Ammon's horn (tissue), 1 donor: ENCODE results near the gene HNRNPCL4.
"Not testable (repeated sequence)": the region's sequence is repeated elsewhere in the genome, so short reads cannot be mapped to it uniquely, and the experiment has no call there.

ENCODE experiments used
- DNase-seq: peaks from one replicate; pipeline ENCODE4 v3.0.0-alpha.2; 2016; ENCODE audit warnings: low spot score

Gene HNRNPCL4

GRCh38 chr1:13165531-13165930 is at the start of gene HNRNPCL4:
Gene HNRNPCL4, minus strand, starts transcription at chr1:13165631. Its CDS starts 164 bp downstream, at chr1:13165467.
- not testable (repeated sequence) for DNase-seq

GRCh38 chr1:13208712-13209111 is 43.3 kb upstream of the HNRNPCL4 start:
- not testable (repeated sequence) for DNase-seq

GRCh38 chr1:13201309-13201708 is 35.9 kb upstream of the HNRNPCL4 start, which contains the start of gene PRAMEF13:
Gene PRAMEF13, minus strand, starts transcription at chr1:13201409. Its CDS starts 1,820 bp downstream, at chr1:13199589.
- DNase-seq, result not testable (repeated sequence)

GRCh38 chr1:13171548-13171947 is 6.1 kb upstream of the HNRNPCL4 start, which contains the start of gene PRAMEF9:
Gene PRAMEF9, plus strand, starts transcription at chr1:13171848. Its CDS starts 3,433 bp downstream, at chr1:13175281.
- not testable (repeated sequence) for DNase-seq

- not testable (repeated sequence) for DNase-seq
These were observed 9.5 kb downstream of the HNRNPCL4 start, which contains the start of gene PRAMEF26 for GRCh38 chr1:13155909-13156308. Gene PRAMEF26, minus strand, starts transcription at chr1:13156009. Its CDS starts 2,914 bp downstream, at chr1:13153095.

- DNase-seq, result not testable (repeated sequence)
These were observed 48.7 kb downstream of the HNRNPCL4 start, which contains the start of gene HNRNPCL2 for GRCh38 chr1:13116754-13117153. Gene HNRNPCL2, minus strand, starts transcription at chr1:13116854. Its CDS starts 454 bp downstream, at chr1:13116400.
